22Rv1 (cell line): ENCODE results near the gene COL4A3.

Experiments
- CTCF ChIP-seq: fragments of 450-650 bp; IDR thresholded peaks from 2 replicates; pipeline ENCODE4 v1.5.1; 2017; ENCODE audit warnings: mild to moderate bottlenecking
- ZFX ChIP-seq: fragments of 450-650 bp; IDR thresholded peaks from 2 replicates; pipeline ENCODE4 v1.6.1; 2017; ENCODE audit warnings: antibody characterized with exemption, borderline replicate concordance

- TF ChIP-seq CTCF (no peak), ZFX (no peak)
These were observed 47.4 kb upstream of the COL4A3 start for GRCh38 chr2:227117027-227117426.
